GM12891 (cell line): Measurements from ENCODE around the gene PLA2G4A.

Experiments
- POLR2A ChIP-seq: IDR thresholded peaks from 2 replicates; pipeline ENCODE4 v1.6.1; 2011; ENCODE audit warnings: low read depth, low read length, control low read depth
- SPI1 ChIP-seq: IDR thresholded peaks from 2 replicates; pipeline ENCODE4 v1.6.1; 2011; ENCODE audit warnings: low read depth, low read length, control low read depth
- TAF1 ChIP-seq: IDR thresholded peaks from 2 replicates; pipeline ENCODE4 v1.6.1; 2011; ENCODE audit warnings: low read depth, low read length, control low read depth

DNA sequence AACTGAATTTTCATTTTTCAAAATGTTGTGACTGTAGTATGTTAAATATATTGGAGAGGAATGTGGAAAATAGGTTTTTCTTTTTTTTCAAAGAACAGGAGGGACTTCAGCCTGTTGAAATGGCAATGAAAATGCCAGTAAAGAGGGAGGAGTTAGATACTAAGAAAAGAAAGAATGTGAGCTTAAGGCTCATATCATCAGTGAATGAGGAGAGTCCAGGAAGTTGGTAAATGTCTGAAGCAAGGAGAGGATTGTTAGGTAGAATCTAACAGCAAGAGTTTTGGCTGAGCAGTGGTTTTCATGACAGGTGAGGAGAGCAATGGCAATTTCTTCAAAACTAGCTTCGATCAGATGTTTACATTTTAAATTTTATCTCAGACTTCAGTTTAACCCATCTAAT lies 43.0 kb downstream of the PLA2G4A start:
- no peak for TF ChIP-seq POLR2A
- TF ChIP-seq SPI1: no peak
- TF ChIP-seq TAF1: no peak
